IPS-11a (cell line): ENCODE measurements around the gene ALAS2.
"Not testable (repeated sequence)": the region's sequence is repeated elsewhere in the genome, so short reads cannot be mapped to it uniquely, and the experiment has no call there.

Experiments used
- H3K4me3 ChIP-seq: one replicate; pipeline ENCODE4 v1.5.1; 2013; ENCODE audit warnings: low read depth, low read length, control low read depth

Gene ALAS2

GRCh38 chrX:55006827-55007621, 23.8 kb downstream of the ALAS2 start:
- H3K4me3 ChIP-seq, result no peak overlapping the region

GRCh38 chrX:55005256-55005655, 25.5 kb downstream of the ALAS2 start:
- H3K4me3 ChIP-seq, result no peak overlapping the region

DNA sequence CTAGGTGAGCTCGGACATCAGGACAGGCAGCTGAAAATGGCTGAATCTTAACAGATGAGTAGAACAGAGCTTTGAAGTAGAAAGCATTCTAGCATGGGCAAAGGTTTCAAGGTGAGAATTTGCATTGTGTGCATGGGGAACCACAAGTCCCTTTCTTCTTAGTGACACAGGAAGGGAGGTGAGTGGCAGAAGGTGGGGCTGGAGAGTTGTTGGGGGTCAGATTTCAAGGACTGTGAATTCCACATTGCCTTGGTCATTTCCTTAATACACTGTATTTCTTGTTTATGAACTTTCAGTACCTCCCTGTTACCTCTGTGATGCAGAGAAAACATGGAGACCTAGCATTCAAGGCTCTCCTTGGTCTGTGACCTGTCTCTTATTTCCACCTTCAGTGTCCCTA, 26.5 kb downstream of the ALAS2 start:
- H3K4me3 ChIP-seq, result no peak overlapping the region

DNA sequence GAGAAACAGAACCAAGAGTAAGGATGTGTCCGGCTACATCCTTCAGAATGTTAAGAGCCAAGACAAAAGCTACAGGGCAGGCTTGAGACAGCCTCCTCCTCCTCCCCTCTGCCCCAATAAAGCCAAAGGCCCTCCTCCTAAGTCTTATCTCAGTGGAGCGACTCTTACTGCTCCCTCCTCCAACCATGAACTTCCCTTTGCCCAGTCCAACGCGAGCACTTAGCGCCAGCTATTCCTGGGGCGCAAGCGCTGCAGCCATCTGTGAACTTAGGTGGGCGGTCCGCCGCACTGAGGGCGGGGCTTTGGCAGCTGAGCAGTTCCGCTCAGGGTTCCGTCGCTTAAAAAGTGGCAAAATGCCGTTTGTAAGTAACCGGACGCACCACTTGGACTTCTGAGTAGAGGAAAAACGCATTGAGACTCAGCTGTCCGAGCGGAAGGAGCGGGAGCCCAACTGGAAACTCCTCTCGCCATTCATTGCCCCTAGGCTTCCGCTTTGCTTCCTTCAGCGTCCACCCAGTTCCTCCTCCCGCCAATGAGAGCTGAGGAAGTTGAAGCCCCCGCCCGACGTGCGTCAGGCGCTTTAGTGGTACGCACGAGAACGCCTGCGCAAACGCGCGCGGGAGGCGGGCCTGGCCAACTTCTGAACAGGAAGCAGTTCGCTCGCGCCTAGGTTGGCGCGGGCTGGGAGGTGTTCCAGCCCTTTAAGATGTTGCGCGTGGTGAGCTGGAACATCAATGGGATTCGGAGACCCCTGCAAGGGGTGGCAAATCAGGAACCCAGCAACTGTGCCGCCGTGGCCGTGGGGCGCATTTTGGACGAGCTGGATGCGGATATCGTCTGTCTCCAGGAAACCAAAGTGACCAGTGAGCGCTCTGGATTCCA, 30.8 kb downstream of the ALAS2 start, which contains the start of gene APEX2:
Gene APEX2, plus strand, starts transcription at position 647 of the 882 bp plus-strand sequence. Its CDS starts 60 bp downstream, at position 707.
- H3K4me3 ChIP-seq, result peak within 1 kb of the TSS; percentile 76

- H3K4me3 ChIP-seq, result no peak overlapping the region
Measured at GRCh38 chrX:54995621-54996020, 35.2 kb downstream of the ALAS2 start.

GRCh38 chrX:54994668-54995351, 36.0 kb downstream of the ALAS2 start:
- no peak overlapping the region for H3K4me3 ChIP-seq

DNA sequence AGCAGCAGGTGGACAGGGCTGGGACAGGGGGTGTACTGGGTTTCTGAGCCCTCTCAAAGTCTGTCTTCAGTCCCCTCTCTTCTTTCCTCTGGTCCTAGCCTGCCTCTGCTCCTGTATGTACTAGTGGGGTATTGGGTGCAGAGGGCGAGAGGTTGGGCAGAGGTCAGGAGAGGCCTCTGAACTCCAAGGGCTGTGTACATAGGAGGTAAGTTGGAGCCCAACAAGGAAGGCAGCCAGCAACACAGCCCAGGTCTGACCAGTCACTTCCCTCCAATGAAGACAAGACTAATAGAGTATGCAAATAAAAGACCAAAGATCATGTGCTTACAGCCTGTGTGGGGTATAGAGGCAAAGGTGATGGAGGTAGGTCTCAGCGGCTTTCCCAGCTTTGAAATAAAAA, 36.7 kb downstream of the ALAS2 start, which contains the start of gene PFKFB1:
Gene PFKFB1, minus strand, starts transcription at position 90 of the 400 bp plus-strand sequence. CDS start 181 bp downstream, outside the sequence.
- no peak within 1 kb of the TSS for H3K4me3 ChIP-seq

DNA sequence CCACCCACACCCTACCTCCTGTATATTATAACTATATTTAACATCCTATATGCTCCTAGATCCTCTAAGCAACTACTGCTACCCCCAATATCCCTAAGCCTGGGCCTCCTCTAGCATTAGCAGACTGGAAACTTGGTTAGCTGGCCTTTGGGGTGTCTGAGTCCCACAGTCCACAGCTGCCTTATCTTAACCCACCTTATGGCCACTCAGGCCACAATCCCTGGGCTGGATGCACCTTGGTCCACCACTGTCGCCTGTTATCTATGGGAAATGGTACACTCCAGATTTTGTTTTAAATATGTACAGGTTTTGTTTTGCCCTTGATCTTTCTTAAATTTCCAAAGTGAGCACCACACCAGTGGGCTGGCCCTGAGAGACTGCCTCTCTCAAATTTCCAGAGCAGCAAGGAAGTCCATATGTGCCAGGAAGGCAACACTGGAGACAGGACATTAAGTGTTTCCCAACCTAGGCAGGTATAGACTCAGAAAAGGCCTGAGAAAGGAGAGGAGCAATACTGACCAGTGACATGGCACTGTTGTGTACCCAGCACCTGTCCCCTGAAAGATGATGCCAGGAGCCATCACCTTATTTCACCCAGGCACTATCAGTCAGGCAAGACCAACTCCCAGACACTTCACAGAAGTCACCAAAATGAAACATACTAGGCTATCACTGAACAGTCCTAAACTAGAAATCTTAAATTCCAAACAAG, 37.7 kb downstream of the ALAS2 start:
- no peak overlapping the region for H3K4me3 ChIP-seq

DNA sequence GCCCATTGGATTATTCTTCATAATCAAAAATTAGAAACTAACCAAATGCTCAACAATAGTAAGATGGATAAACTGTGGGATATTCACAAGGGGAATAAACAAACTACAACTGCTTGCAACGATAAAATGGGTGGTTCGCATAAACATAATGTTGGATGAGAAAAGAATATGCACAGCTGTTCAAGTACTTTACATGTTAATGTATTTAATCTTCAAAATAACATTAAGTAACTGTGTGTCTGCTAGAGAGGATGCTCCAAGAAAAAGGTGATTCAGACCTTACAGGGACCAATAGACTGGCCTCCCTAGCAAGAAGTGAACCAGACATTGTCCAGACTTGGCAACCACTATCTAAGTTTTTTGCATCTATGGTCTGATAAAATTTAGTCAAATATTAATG, 39.1 kb downstream of the ALAS2 start:
- no peak overlapping the region for H3K4me3 ChIP-seq

DNA sequence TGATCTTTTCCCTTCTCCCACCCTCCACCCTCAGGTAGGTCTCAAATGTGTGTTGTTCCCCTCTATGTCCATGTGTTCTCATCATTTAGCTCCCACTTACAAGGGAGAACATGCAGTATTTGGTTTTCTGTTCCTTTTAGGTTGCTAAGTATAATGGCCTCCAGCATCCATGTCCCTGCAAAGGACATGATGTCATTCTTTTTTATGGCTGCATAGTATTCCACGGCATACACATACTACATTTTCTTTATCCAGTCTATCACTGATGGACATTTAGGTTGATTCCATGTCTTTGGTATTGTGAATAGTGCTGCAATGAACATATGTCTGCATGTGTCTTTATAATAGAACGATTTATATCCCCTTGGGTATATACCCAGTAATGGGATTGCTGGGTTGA, 47.5 kb downstream of the ALAS2 start:
- H3K4me3 ChIP-seq, result not testable (repeated sequence)

DNA sequence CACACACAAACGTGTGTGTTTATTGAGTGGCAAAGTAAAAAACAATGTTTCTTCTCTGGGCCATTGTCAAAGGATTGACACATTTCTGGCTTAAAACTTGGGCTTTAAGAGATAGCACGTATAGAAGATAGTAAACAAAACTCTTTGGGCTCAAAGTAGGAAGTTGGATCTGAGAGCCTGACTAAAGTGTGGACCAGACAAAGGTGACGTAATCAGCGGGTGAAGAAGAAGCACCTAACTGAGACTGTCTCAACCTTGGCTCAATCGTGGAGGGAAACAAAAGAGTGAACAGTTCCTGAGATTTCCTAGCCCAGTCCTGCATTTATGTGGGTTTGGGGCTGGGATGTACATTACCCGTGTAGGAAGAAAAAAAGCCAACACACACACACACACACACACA, 50.4 kb downstream of the ALAS2 start:
- no peak overlapping the region for H3K4me3 ChIP-seq

GRCh38 chrX:54979432-54979831, 51.3 kb downstream of the ALAS2 start:
- H3K4me3 ChIP-seq, result no peak overlapping the region

- no peak overlapping the region for H3K4me3 ChIP-seq
Measured at GRCh38 chrX:54978448-54978847, 52.3 kb downstream of the ALAS2 start.

- no peak overlapping the region for H3K4me3 ChIP-seq
Measured at GRCh38 chrX:54977387-54977786, 53.4 kb downstream of the ALAS2 start.

DNA sequence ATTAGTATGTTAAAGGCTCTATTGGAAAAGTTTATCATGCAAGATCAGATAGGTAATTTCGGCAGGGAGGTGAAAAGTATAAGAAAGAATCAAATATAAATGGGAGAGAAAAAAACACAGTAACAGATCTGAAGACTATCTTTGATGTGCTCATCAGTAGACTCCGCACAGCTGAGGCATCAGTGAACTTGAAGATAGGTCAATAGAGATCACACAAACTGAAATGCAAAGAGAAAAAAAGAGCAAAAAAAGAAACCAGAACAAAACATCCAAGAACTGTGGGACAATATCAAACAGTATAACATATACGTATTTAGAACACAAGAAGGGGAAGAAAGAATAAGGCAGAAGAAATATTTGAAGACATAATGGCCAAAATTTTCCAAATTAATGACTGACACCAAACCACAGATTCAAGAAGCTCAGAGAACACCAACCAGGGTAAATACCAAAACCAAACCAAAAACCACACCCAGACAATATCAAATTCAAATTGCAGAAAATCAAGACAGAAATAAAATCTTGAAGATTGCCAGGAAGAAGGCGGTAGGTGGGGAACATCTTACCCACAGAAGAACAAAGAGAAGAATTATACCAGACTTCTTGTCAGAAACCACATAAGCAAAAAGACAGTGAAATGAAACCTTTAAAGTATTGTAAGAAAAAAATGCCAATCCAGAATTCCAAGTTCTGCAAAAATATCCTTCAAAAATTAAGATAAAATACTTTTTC, 65.8 kb downstream of the ALAS2 start:
- H3K4me3 ChIP-seq, result no peak overlapping the region

GRCh38 chrX:54961750-54962149, 69.0 kb downstream of the ALAS2 start:
- no peak overlapping the region for H3K4me3 ChIP-seq
